ENCODE results near the gene NME3.

NME3 gene

GRCh38 chr16:1727651-1728624 lies 43.4 kb downstream of the NME3 start:
- TF ChIP-seq, protein P1, sequence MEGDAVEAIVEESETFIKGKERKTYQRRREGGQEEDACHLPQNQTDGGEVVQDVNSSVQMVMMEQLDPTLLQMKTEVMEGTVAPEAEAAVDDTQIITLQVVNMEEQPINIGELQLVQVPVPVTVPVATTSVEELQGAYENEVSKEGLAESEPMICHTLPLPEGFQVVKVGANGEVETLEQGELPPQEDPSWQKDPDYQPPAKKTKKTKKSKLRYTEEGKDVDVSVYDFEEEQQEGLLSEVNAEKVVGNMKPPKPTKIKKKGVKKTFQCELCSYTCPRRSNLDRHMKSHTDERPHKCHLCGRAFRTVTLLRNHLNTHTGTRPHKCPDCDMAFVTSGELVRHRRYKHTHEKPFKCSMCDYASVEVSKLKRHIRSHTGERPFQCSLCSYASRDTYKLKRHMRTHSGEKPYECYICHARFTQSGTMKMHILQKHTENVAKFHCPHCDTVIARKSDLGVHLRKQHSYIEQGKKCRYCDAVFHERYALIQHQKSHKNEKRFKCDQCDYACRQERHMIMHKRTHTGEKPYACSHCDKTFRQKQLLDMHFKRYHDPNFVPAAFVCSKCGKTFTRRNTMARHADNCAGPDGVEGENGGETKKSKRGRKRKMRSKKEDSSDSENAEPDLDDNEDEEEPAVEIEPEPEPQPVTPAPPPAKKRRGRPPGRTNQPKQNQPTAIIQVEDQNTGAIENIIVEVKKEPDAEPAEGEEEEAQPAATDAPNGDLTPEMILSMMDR (IDR thresholded peaks at IDR 0.05; ENCODE audit: low read depth, low read length) = no peak
- DNase-seq (ENCODE audit: extremely low read depth, low read depth) = no peak

- no peak for DNase-seq (ENCODE audit: extremely low read depth, low read depth)
- TF ChIP-seq, protein P1 (IDR thresholded peaks at IDR 0.05; ENCODE audit: low read depth, low read length) = no peak
Observed at GRCh38 chr16:1726661-1727502, 44.5 kb downstream of the NME3 start.

DNA sequence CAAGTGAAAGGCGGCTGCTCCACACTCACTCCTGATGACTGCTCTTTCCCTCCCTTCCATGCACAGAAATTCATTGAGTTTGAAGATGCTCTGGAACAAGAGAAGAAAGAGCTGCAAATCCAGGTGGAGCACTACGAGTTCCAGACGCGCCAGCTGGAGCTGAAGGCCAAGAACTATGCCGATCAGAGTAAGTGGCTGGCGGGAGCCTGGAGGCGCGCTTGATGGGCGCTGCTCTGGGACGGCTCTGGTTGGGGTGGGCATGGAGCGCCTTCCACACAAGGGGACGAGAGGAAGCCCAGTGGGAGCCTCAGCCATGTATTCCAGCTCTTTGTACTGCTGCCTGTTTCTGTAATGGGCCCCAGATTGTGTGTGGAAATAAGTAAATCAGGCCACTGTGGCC lies 46.9 kb downstream of the NME3 start:
- DNase-seq (ENCODE audit: extremely low read depth, low read depth) = no peak
- TF ChIP-seq, protein P1 (IDR thresholded peaks at IDR 0.05; ENCODE audit: low read depth, low read length) = no peak

GRCh38 chr16:1723450-1724147 lies 47.7 kb downstream of the NME3 start:
- DNase-seq (ENCODE audit: extremely low read depth, low read depth) = no peak
- TF ChIP-seq, protein P1 (IDR thresholded peaks at IDR 0.05; ENCODE audit: low read depth, low read length) = peak; percentile 80

GRCh38 chr16:1721372-1721771 lies 50.0 kb downstream of the NME3 start:
- TF ChIP-seq, protein P1 (IDR thresholded peaks at IDR 0.05; ENCODE audit: low read depth, low read length) = no peak
- no peak for DNase-seq (ENCODE audit: extremely low read depth, low read depth)

Data from AG09319 (cell line).